Esophagus squamous epithelium (tissue), 4 donors: ENCODE measurements around the gene OR2M5.

Experiments
- POLR2A ChIP-seq, 4 donors: fragments of 450-650 bp; IDR thresholded peaks; one replicate each; pipeline ENCODE4 v1.6.1; 2017; ENCODE audit warnings: antibody characterized with exemption in 4 of 4, mild to moderate bottlenecking in 4 of 4, moderate library complexity in 3 of 4
- TF ChIP-seq, protein P1 (sequence below), 6 experiments: fragments of 450-650 bp in 4 of 6; fragments of 200-600 bp in 2 of 6; sonication (generic) in 2 of 6; IDR thresholded peaks; one replicate each; pipeline ENCODE4 v1.5.1; 2016 to 2019; ENCODE audit warnings: antibody characterized with exemption in 6 of 6, mild to moderate bottlenecking in 4 of 6, moderate library complexity in 4 of 6

DNA sequence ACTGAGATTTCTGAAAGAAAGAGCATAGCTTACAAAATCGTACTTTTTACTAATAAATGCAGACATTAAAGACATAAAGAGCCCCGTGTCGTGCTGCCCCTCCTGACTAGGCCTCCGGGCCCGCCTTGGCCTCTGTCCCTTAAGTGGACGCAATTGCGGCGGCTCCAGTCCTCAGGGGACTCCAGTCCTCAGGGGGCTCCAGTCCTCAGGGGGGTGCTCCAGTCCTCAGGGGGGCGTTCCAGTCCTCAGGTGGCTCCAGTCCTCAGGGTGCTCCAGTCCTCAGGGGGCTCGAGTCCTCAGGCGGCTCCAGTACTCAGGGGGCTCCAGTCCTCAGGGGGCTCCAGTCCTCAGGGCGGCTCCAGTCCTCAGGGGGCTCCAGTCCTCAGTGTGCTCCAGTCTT, 19.1 kb downstream of the OR2M5 start:
- TF ChIP-seq, protein P1, sequence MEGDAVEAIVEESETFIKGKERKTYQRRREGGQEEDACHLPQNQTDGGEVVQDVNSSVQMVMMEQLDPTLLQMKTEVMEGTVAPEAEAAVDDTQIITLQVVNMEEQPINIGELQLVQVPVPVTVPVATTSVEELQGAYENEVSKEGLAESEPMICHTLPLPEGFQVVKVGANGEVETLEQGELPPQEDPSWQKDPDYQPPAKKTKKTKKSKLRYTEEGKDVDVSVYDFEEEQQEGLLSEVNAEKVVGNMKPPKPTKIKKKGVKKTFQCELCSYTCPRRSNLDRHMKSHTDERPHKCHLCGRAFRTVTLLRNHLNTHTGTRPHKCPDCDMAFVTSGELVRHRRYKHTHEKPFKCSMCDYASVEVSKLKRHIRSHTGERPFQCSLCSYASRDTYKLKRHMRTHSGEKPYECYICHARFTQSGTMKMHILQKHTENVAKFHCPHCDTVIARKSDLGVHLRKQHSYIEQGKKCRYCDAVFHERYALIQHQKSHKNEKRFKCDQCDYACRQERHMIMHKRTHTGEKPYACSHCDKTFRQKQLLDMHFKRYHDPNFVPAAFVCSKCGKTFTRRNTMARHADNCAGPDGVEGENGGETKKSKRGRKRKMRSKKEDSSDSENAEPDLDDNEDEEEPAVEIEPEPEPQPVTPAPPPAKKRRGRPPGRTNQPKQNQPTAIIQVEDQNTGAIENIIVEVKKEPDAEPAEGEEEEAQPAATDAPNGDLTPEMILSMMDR (IDR thresholded peaks at IDR 0.05) = no peak
- TF ChIP-seq POLR2A (IDR thresholded peaks at IDR 0.05) = no peak
